Prostate gland (tissue), 2 donors: ENCODE data around the gene RPTOR. TPM values are rescaled to one million over a fixed set of nuclear protein-coding genes. Genes with fewer than 3 reads are reported as not detected.

ENCODE experiments used
- DNase-seq: peaks from one replicate; pipeline ENCODE4 v3.0.0-alpha.2; 2019; ENCODE audit warnings: low spot score
- H3K27ac ChIP-seq, 2 donors: fragments of 200-600 bp; sonication (generic); 2 replicates each; pipeline ENCODE4 v1.5.1; 2017 to 2019
- H3K27me3 ChIP-seq: fragments of 200-600 bp; sonication (generic); replicated peaks from 2 replicates; pipeline ENCODE4 v1.5.1; 2019; ENCODE audit not compliant: insufficient read depth
- H3K36me3 ChIP-seq, 2 donors: fragments of 200-600 bp; sonication (generic); 1 replicate in 1 of 2; 2 replicates in 1 of 2; pipeline versions ENCODE4 v1.5.1 to v1.8.1; 2017 to 2019
- H3K4me1 ChIP-seq: fragments of 200-600 bp; sonication (generic); replicated peaks from 2 replicates; pipeline ENCODE4 v1.5.1; 2019
- H3K4me3 ChIP-seq, 2 donors: fragments of 200-600 bp; sonication (generic); 2 replicates each; pipeline ENCODE4 v1.5.1; 2017 to 2019
- H3K9me3 ChIP-seq: fragments of 200-600 bp; sonication (generic); 2 replicates; pipeline ENCODE4 v1.5.1; 2017
- POLR2A ChIP-seq: fragments of 450-650 bp; IDR thresholded peaks from one replicate; pipeline ENCODE4 v1.6.1; 2016; ENCODE audit warnings: antibody characterized with exemption, mild to moderate bottlenecking
- POLR2AphosphoS5 ChIP-seq: sonication (generic); formaldehyde crosslinking; IDR thresholded peaks from one replicate; pipeline ENCODE4 v1.6.1; 2017; ENCODE audit warnings: antibody characterized with exemption
- WGBS: methylation state at CpG from one replicate; pipeline ENCODE4 v1.1.5; 2018; 5-methylcytosine and 5-hydroxymethylcytosine counted together
- intact Hi-C: fragments of 100-400 bp; cut with DNase I; formaldehyde crosslinking; loops from one replicate; pipeline ENCODE4 v1.14.2; 2022
- total RNA-seq, 2 donors: library from RNA; depleted of rRNA; stranded (reverse); fragments of >200 nt; gene quantifications; one replicate each; pipeline ENCODE4 v1.1.0, GENCODE V29; 2016
- TF ChIP-seq, protein P1 (sequence below), 4 experiments: fragments of 200-600 bp in 2 of 4; fragments of 450-650 bp in 2 of 4; sonication (generic) in 2 of 4; IDR thresholded peaks; 1 replicate in 3 of 4; 2 replicates in 1 of 4; pipeline ENCODE4 v1.5.1; 2016 to 2019; ENCODE audit warnings: antibody characterized with exemption in 4 of 4, mild to moderate bottlenecking in 2 of 4, moderate library complexity in 2 of 4

The RPTOR gene
- total RNA-seq, 2 donors from 2014 or later: 30.3 to 62.5 TPM

DNA sequence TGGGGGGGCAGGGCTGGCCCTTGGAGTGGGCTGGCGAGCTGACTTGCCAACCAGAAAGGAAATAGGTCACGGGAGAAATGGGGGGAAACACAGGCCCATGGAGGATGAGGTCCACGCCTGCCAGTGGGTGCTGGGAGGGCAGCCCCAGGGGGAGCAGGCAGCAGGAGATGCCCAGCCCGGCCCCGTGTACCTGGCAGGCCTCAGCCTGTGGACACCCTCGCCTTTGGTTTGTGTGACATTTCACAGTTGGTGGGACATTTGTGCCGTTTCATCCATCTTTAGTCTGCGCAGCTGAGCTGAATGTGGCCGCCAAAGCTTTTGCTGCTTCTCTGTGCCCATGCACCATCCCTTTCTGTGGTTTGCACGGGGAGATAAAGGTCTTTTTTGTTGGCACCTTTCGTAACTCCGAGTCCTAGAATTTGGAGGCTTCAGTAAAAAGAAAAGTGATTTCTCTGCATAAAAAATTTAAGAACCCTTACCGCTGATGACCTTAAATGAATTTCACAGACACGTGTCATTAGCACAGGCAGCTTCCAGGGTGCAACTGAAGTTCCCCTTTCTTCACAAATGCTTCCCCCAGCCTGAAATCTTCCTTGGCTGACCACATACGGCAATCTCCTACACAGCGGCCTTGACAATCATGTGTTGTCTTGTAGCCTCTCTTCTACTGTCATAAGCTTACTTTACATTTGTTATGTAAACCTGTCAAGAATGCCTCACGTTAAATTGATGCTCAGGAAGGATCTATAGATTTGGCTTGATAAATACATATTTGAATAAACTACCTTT is 193.6 kb downstream of the RPTOR start:
- no peak for DNase-seq
- Histone ChIP-seq H3K4me1 (no peaks in the 10 kb centered on the region), H3K36me3 (no peaks in the 10 kb centered on the region), H3K27ac (no peak overlapping the region), H3K9me3 (no peaks in the 10 kb centered on the region), H3K4me3 (no peak overlapping the region), H3K27me3 (no peaks in the 10 kb centered on the region)
- intact Hi-C loops: no loop called here
- TF ChIP-seq POLR2AphosphoS5 (no peak), POLR2A (no peak)
- TF ChIP-seq, protein P1, sequence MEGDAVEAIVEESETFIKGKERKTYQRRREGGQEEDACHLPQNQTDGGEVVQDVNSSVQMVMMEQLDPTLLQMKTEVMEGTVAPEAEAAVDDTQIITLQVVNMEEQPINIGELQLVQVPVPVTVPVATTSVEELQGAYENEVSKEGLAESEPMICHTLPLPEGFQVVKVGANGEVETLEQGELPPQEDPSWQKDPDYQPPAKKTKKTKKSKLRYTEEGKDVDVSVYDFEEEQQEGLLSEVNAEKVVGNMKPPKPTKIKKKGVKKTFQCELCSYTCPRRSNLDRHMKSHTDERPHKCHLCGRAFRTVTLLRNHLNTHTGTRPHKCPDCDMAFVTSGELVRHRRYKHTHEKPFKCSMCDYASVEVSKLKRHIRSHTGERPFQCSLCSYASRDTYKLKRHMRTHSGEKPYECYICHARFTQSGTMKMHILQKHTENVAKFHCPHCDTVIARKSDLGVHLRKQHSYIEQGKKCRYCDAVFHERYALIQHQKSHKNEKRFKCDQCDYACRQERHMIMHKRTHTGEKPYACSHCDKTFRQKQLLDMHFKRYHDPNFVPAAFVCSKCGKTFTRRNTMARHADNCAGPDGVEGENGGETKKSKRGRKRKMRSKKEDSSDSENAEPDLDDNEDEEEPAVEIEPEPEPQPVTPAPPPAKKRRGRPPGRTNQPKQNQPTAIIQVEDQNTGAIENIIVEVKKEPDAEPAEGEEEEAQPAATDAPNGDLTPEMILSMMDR (IDR thresholded peaks at IDR 0.05): no peak
- WGBS: 86% methylated on average over 17 of the region's 17 CpGs

GRCh38 chr17:80738987-80739730 is 194.5 kb downstream of the RPTOR start:
- Histone ChIP-seq H3K9me3 (no peaks in the 10 kb centered on the region), H3K4me1 (no peaks in the 10 kb centered on the region), H3K4me3 (no peak overlapping the region), H3K27me3 (no peaks in the 10 kb centered on the region), H3K27ac (no peak overlapping the region), H3K36me3 (no peaks in the 10 kb centered on the region)
- TF ChIP-seq POLR2A: no peak
- TF ChIP-seq, protein P1 (IDR thresholded peaks at IDR 0.05): no peak
- no peak for TF ChIP-seq POLR2AphosphoS5
- WGBS: 87% methylated on average over 21 of the region's 21 CpGs
- intact Hi-C loops: no loop called here
- DNase-seq: no peak

- Histone ChIP-seq H3K27me3 (no peaks in the 10 kb centered on the region), H3K4me3 (no peak overlapping the region), H3K4me1 (no peaks in the 10 kb centered on the region), H3K36me3 (no peaks in the 10 kb centered on the region), H3K27ac (no peak overlapping the region), H3K9me3 (no peaks in the 10 kb centered on the region)
- DNase-seq: no peak
- intact Hi-C loops: loop anchor here (10.0 kb wide), 1 partner anchor 95 kb away; no protein-coding TSS in a partner anchor
- TF ChIP-seq POLR2A (no peak), POLR2AphosphoS5 (no peak)
- TF ChIP-seq, protein P1 (IDR thresholded peaks at IDR 0.05): no peak
- 55% methylated on average over 3 of the region's 3 CpGs for WGBS
These were observed 195.5 kb downstream of the RPTOR start for GRCh38 chr17:80740141-80740540.

DNA sequence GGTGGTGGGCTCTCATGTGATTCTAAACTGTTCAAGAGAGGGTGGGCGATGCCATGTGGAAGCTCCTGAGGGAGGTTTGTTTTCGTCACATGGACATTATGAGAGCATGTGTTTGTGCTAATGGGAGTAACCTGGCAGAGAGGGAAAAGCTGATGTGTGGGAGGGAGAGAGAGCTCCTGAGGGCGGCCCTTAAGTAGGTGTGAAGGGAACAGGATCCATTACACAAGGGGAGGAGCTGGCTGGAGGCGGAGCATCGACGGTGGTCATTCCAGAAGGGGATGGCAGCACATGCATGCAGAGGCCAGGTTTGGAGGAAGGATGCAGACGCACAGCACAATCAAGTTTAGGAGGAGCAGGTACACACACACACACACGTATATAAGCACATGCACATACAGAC is 197.5 kb downstream of the RPTOR start:
- WGBS: 81% methylated on average over 8 of the region's 8 CpGs
- no peaks in the 10 kb centered on the region for H3K27me3 ChIP-seq
- no peak for TF ChIP-seq POLR2A
- TF ChIP-seq, protein P1 (IDR thresholded peaks at IDR 0.05): no peak
- TF ChIP-seq POLR2AphosphoS5: no peak
- H3K9me3 ChIP-seq: no peaks in the 10 kb centered on the region
- no peak overlapping the region for H3K27ac ChIP-seq
- H3K36me3 ChIP-seq: no peaks in the 10 kb centered on the region
- intact Hi-C loops: loop anchor here (10.0 kb wide), 1 partner anchor 93 kb away; no protein-coding TSS in a partner anchor
- H3K4me3 ChIP-seq: no peak overlapping the region
- H3K4me1 ChIP-seq: no peaks in the 10 kb centered on the region
- no peak for DNase-seq
